ENCODE data around the gene RPS29.
"Not testable (repeated sequence)": the region's sequence is repeated elsewhere in the genome, so short reads cannot be mapped to it uniquely, and the experiment has no call there.

Gene RPS29

DNA sequence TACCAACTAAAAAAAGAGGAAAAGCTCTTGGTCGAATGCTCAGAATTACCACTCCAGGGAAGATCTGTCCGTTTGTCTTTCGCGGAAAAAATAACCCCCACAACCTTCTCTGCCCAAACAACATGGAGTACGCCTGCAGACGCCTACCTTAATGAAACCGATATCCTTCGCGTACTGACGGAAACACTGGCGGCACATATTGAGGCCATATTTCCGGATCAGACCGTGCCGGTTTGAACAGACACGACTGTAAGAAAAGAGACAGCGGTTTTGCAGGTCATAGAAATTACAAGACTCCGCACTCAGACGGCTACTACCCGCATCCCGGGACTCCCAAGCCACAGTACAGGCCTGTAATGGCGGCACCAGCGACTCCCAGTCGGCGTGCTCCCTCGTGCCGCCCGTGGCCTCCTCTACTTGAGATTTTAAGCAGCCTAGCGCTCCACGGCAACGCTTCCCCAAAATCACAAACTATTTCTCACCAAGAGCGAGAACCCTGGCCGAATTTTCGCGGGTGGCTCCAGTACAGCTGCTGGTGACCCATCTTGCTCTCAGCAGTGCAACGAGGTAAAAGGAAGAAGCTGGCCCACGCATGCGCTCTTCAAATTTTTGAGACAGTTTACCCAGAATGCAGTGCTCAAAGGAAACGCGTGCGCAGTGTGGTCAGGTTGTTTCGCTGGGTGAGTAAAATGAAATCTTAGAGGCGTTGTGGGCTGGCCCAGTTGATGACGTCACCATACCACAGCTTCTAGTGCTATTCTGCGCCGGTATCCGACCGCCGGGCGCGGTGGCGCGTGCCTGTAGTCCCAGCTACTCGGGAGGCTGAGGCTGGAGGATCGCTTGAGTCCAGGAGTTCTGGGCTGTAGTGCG is at the start of gene RPS29:
Gene RPS29 (minus strand): TSS at position 578 of the 870 bp plus-strand sequence. CDS start 34 bp downstream, at position 544.
- peak; percentile 99 for DNase-seq (ENCODE audit: low spot score)

DNA sequence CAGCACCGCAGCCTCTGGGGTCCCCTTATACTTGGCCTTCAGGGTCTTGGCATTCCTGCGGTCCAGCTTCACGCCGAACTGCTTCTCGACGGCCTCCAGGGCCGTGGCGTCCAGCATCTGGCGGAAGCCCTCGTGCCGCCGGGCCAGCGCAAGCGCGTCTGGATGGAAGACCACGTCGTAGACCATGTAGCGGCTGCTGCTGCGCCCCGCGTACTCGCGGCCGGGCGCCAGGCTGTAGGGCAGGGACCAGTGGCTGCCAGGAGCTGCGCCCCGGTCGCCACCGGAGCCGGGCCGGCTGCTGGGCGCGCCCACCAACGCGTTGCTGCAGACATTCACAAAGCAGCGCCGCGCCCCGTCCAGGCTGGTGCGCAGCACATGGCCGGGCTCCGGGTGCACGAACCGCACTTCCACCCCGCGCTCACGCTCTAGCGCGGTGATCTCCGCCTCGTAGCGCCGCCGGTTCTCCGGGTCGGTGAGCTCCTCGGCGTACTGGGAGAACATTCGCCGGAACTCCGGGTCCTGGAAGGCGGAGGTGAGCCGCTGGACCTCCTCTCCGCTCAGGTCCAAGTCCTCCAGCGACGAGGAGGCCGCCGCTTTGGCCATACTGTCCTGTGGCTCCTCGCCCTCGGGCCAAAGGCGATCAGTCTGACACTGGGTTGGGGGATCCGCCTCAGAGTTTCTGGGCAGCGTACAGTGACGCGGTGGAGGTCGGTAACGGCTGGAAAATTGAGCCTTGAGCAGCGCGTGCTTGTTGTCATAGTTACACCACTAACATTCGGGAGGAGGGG is 48.6 kb upstream of the RPS29 start, which contains the start of gene DNAAF2:
Gene DNAAF2 (minus strand): TSS at position 698 of the 788 bp plus-strand sequence. CDS start 95 bp downstream, at position 603.
- peak; percentile 68 for DNase-seq (ENCODE audit: low spot score)

GRCh38 chr14:49633640-49634546 is 47.7 kb upstream of the RPS29 start:
- DNase-seq (ENCODE audit: low spot score) = peak; percentile 85

DNA sequence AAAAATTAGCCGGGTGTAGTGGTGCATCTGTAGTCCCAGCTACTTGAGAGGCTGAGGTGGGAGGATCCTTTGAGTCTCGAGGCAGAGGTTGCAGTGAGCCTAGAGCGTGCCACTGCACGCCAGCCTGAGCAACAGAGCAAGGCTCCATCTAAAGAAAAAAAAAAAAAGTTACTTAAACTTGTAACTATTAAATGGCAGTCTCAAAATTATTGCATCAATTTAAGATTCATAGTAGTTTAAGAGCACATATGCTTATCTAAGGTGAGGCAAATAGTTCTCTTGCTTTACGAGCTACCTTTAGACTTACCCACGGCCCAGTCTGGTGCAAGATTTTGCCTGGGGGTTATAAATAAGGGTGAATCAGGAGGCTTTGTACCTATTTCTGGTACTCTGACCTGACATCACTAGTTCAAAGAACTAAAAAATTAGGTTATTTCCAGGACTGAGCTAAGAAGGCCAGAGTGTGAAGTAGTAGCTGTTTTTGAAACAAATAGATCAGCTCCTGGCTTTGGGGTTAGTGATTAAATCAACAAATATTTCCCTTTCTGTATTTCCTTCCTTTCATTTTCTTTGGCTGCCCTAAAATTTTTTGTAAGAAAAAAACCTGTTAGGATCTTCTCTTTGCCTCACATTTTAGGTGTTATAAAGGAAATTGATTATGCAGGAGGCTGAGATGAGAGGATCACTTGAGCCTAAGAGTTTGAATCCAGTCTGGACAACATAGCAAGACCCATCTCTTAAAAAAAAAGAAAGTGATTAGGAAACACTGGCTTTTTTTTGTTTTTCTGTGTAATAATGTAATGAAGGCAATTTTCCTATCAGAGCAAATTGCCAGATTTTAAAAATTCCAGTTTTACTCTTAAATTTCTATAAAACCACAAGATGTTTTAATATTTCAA is 38.0 kb upstream of the RPS29 start:
- DNase-seq (ENCODE audit: low spot score) = no peak

- no peak for DNase-seq (ENCODE audit: low spot score)
Measured at GRCh38 chr14:49623387-49623786, 37.2 kb upstream of the RPS29 start.

GRCh38 chr14:49622022-49622607 is 35.9 kb upstream of the RPS29 start:
- DNase-seq (ENCODE audit: low spot score) = no peak

GRCh38 chr14:49621114-49621881 is 35.1 kb upstream of the RPS29 start:
- DNase-seq (ENCODE audit: low spot score) = no peak

GRCh38 chr14:49620182-49621113 is 34.3 kb upstream of the RPS29 start, which contains the start of the genes MGAT2 and RPL36AL:
Gene MGAT2, plus strand, starts transcription at chr14:49620799. Its CDS starts 470 bp downstream, at chr14:49621269.
Gene RPL36AL, minus strand, starts transcription at chr14:49620626. Its CDS starts 1,522 bp downstream, at chr14:49619104.
- peak; percentile 96 for DNase-seq (ENCODE audit: low spot score)

DNA sequence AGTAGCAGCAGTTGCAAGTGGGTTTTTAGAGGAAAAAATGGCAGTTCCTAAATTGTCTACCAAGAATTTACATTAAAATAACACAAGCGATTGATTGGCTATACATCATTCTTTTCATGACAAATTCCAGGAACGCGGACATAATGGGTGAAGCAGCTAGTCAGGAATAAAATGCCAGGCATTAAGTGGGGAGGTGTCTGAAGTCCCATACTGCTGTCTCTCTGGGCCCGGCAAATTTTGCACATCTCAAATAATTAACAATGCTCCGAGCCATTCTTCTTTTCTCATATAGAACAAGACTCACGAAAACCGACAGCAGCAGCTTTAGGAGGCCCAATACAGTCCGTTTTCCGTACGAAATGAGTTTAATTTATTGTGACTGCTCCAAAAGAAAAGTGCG is 33.5 kb upstream of the RPS29 start:
- DNase-seq (ENCODE audit: low spot score) = no peak

DNA sequence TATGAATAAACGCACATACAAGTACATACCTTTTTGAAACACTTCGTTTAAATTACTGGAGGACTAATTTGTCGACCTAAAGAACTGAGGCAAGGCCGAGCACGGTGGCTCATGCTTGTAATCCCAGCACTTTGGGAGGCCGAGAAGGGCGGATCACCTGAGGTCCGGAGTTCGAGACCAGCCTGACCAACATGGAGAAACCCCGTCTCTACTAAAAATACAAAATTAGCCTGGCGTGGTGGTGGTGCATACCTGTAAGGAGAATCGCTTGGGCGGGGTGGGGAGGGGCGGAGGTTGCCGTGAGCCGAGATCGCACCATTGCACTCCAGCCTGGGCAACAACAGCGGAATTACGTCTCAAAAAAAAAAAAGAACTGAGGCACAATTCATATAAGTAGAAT is 33.1 kb upstream of the RPS29 start:
- DNase-seq (ENCODE audit: low spot score) = not testable (repeated sequence)

DNA sequence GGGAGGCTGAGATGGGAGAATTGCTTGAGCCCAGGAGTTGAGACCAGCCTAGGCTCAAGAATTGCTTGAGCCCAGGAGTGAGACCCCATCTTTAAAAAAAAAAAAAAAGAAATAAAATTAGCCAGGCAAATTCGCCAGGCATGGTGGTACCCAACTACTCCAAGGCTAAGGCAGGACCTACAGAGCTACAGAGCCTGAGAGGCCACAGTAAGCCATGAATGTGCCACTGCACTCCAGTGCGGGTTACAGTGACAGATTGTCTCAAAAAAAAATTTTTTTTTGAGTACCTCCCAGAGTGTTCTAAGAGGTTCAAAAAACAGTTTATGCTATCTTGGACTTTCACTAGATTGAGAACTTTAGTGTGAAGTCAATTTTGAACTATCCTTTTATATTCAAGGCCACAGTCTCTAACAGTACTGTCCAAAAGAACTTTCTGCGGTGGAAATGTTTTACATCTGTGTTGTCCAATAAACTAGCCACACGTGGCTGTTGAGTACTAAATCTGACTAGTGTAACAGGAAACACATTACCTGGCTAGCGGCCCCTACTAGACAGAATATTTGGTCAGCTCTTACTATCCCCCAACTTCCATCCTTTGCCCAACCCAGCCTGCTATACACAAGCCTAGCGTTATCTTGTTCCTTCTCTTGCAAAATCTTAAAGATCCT is 31.8 kb upstream of the RPS29 start:
- DNase-seq (ENCODE audit: low spot score) = no peak

DNA sequence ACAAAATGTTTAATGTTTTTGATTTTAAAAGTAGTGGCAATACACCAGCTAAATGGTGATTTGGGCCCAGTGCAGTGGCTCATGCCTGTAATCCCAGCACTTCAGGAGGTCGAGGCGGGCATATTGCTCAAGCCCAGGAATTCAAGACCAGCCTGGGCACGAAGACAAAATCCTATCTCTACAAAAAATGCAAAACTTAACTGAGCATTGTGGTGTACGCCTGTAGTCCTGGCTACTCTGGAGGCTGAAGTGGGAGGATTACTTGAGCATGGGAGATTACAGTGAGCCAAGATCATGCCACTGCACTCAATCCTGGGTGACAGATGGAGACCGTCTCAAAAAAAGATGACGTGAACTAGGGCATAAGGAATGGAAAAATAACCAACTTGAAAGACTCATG is 29.6 kb upstream of the RPS29 start:
- peak; percentile 43 for DNase-seq (ENCODE audit: low spot score)

DNA sequence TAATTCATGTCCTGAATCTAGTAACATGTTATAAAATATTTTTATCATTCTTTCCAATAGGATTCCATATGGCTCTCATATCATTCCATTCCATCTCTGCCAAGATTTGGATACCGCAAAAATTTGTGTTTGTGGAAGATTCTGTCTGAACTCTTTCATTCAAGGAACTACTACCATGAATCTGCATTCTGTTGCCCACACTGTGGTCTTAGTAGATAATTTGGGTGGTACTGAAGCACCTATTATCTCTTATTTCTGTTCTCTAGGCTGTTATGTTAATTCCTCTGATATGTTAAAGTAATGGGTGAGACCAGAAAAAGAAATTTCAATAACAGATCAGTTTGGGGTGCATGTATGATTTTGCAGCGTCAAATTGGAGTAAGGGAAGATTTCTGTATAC is 28.0 kb upstream of the RPS29 start:
- peak; percentile 22 for DNase-seq (ENCODE audit: low spot score)

GRCh38 chr14:49612671-49613070 is 26.5 kb upstream of the RPS29 start:
- DNase-seq (ENCODE audit: low spot score) = no peak

DNA sequence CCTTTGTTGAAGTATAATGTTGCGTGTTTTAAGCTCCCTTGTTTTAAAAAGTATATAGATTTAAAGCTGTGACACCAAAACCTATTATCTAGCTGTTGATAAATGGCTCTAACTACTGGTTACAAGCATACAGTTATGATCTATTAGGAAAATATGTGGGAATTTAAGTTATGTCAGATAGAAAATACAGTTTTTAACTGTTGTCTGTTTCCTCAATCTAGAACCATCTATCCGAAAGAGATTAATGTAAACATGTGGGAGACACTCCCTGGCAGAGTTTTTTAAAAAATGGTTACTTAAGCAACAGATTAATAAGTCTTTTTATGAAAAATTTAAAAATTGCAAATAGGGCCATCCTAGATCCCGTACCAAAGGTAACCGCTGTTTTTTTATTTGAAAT is 26.1 kb upstream of the RPS29 start:
- DNase-seq (ENCODE audit: low spot score) = no peak

DNA sequence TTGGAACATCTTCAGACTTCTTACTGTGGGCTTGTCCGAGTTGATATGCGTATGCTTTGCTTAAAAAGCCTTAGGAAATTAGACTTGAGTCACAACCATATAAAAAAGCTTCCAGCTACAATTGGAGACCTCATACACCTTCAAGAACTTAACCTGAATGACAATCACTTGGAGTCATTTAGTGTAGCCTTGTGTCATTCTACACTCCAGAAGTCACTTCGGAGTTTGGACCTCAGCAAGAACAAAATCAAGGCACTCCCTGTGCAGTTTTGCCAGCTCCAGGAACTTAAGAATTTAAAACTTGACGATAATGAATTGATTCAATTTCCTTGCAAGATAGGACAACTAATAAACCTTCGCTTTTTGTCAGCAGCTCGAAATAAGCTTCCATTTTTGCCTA is 21.4 kb upstream of the RPS29 start:
- DNase-seq (ENCODE audit: low spot score) = no peak

GRCh38 chr14:49598485-49599300 is 12.5 kb upstream of the RPS29 start, which contains the start of gene LRR1:
Gene LRR1, plus strand, starts transcription at chr14:49598940. Its CDS starts 81 bp downstream, at chr14:49599021.
- DNase-seq (ENCODE audit: low spot score) = peak; percentile 85

All from hematopoietic multipotent progenitor cell treated with erythropoietin and hydrocortisone succinate and interleukin-3 and kit ligand, for 15 days (in vitro differentiated cells).